Suprapubic skin (tissue), 4 donors: ENCODE measurements around the gene RELA. TPM values are rescaled to one million over a fixed set of nuclear protein-coding genes. Genes with fewer than 3 reads are reported as not detected.
"Not testable (repeated sequence)": the region's sequence is repeated elsewhere in the genome, so short reads cannot be mapped to it uniquely, and the experiment has no call there.

Source experiments
- DNase-seq, 2 donors: peaks; one replicate each; pipeline ENCODE4 v3.0.0-alpha.2; 2019; ENCODE audit warnings: low spot score in 2 of 2
- H3K27ac ChIP-seq: fragments of 200-600 bp; sonication (generic); one replicate; pipeline ENCODE4 v1.5.1; 2019
- H3K27me3 ChIP-seq: fragments of 200-600 bp; sonication (generic); one replicate; pipeline ENCODE4 v1.5.1; 2019
- H3K36me3 ChIP-seq: fragments of 200-600 bp; sonication (generic); one replicate; pipeline ENCODE4 v1.5.1; 2019
- H3K4me1 ChIP-seq: fragments of 200-600 bp; sonication (generic); one replicate; pipeline ENCODE4 v1.5.1; 2019
- H3K4me3 ChIP-seq: fragments of 200-600 bp; sonication (generic); one replicate; pipeline ENCODE4 v1.5.1; 2019; ENCODE audit warnings: mild to moderate bottlenecking
- H3K9me3 ChIP-seq: fragments of 200-600 bp; sonication (generic); one replicate; pipeline ENCODE4 v1.5.1; 2019
- EP300 ChIP-seq: sonication (generic); formaldehyde crosslinking; IDR thresholded peaks from one replicate; pipeline ENCODE4 v1.6.1; 2017; ENCODE audit warnings: antibody characterized with exemption
- POLR2A ChIP-seq, 2 donors: fragments of 450-650 bp; IDR thresholded peaks; one replicate each; pipeline ENCODE4 v1.6.1; 2017; ENCODE audit warnings: antibody characterized with exemption in 2 of 2, mild to moderate bottlenecking in 2 of 2, moderate library complexity in 2 of 2
- POLR2AphosphoS5 ChIP-seq, 3 donors: sonication (generic); formaldehyde crosslinking; IDR thresholded peaks; one replicate each; pipeline ENCODE4 v1.6.1; 2017; ENCODE audit warnings: antibody characterized with exemption in 3 of 3
- WGBS: methylation state at CpG from one replicate; pipeline ENCODE4 v1.1.5; 2018; 5-methylcytosine and 5-hydroxymethylcytosine counted together
- total RNA-seq, 4 donors: library from RNA; depleted of rRNA; stranded (reverse); fragments of >200 nt; gene quantifications; one replicate each; pipeline ENCODE4 v1.1.0, GENCODE V29; 2016
- TF ChIP-seq, protein P1 (sequence below), 2 donors: fragments of 200-600 bp in 1 of 2; fragments of 450-650 bp in 1 of 2; sonication (generic) in 1 of 2; IDR thresholded peaks; one replicate each; pipeline ENCODE4 v1.5.1; 2016 to 2019; ENCODE audit warnings: antibody characterized with exemption in 2 of 2, mild to moderate bottlenecking in 1 of 2, moderate library complexity in 1 of 2

Gene RELA
- total RNA-seq, 4 donors from 2014 or later: 71.7 to 111 (median 93.5) TPM

GRCh38 chr11:65661599-65662246 lies 993 bp downstream of the RELA start:
- no peak for DNase-seq
- Histone ChIP-seq H3K4me1 (peaks cover 42% of the 10 kb centered on the region), H3K36me3 (peaks cover 50% of the 10 kb centered on the region), H3K4me3 (peak overlapping the region; percentile 94), H3K27ac (peak overlapping the region; percentile 94), H3K9me3 (no peaks in the 10 kb centered on the region), H3K27me3 (no peaks in the 10 kb centered on the region)
- TF ChIP-seq, protein P1, sequence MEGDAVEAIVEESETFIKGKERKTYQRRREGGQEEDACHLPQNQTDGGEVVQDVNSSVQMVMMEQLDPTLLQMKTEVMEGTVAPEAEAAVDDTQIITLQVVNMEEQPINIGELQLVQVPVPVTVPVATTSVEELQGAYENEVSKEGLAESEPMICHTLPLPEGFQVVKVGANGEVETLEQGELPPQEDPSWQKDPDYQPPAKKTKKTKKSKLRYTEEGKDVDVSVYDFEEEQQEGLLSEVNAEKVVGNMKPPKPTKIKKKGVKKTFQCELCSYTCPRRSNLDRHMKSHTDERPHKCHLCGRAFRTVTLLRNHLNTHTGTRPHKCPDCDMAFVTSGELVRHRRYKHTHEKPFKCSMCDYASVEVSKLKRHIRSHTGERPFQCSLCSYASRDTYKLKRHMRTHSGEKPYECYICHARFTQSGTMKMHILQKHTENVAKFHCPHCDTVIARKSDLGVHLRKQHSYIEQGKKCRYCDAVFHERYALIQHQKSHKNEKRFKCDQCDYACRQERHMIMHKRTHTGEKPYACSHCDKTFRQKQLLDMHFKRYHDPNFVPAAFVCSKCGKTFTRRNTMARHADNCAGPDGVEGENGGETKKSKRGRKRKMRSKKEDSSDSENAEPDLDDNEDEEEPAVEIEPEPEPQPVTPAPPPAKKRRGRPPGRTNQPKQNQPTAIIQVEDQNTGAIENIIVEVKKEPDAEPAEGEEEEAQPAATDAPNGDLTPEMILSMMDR (IDR thresholded peaks at IDR 0.05): no peak
- TF ChIP-seq POLR2A (IDR thresholded peaks at IDR 0.05): no peak
- TF ChIP-seq POLR2AphosphoS5 (IDR thresholded peaks at IDR 0.05): no peak
- 26% methylated on average over 9 of the region's 25 CpGs for WGBS

DNA sequence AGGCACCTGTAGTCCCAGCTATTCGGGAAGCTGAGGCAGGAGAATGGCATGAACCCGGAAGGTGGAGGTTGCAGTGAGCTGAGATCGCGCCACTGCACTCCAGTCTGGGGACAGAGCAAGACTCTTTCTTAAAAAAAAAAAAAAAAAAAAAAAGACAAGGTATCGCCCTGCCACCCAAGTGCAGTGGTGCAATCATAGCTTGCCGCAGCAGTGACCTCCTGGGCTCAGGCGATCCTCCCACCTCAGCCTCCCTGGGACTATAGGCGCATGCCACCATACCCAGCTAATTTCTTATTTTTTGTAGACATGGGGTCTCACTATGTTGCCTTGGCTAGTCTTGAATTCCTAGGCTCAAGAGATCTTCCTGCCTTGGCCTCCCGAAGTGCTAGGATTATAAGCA lies 1.8 kb downstream of the RELA start:
- WGBS: 94% methylated on average over 9 of the region's 9 CpGs
- H3K9me3 ChIP-seq, H3K27ac ChIP-seq, H3K27me3 ChIP-seq: not testable (repeated sequence)
- peak overlapping the region; percentile 94 for H3K4me3 ChIP-seq
- peak in 1 of 2 donors; percentile 24 for DNase-seq
- H3K4me1 ChIP-seq: peaks cover 42% of the 10 kb centered on the region
- H3K36me3 ChIP-seq: peaks cover 58% of the 10 kb centered on the region

DNA sequence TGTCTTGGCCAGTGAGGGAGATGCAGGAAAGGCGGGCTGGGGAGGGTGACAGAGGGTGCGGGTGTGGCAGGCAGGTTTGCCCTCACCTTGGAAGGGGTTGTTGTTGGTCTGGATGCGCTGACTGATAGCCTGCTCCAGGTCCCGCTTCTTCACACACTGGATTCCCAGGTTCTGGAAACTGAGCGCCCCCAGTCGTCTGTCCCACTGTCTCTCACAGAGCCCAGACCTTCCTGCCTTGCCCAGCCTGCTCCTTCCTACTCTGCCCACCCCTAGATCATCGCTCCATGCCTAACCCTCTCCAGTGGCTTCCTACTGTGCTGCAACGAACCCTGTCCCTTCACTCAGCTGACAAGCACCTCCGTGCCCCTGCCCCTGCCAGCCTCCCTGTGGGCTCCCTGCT lies 2.7 kb downstream of the RELA start:
- H3K27ac ChIP-seq: no peak overlapping the region
- TF ChIP-seq, protein P1 (IDR thresholded peaks at IDR 0.05): no peak
- peaks cover 66% of the 10 kb centered on the region for H3K36me3 ChIP-seq
- H3K27me3 ChIP-seq: no peaks in the 10 kb centered on the region
- H3K4me1 ChIP-seq: peaks cover 42% of the 10 kb centered on the region
- no peak for DNase-seq
- no peaks in the 10 kb centered on the region for H3K9me3 ChIP-seq
- WGBS: 88% methylated on average over 9 of the region's 9 CpGs
- H3K4me3 ChIP-seq: no peak overlapping the region

- no peak for DNase-seq
- peaks cover 37% of the 10 kb centered on the region for H3K4me1 ChIP-seq
These were observed 4.3 kb downstream of the RELA start for GRCh38 chr11:65658174-65659021.

DNA sequence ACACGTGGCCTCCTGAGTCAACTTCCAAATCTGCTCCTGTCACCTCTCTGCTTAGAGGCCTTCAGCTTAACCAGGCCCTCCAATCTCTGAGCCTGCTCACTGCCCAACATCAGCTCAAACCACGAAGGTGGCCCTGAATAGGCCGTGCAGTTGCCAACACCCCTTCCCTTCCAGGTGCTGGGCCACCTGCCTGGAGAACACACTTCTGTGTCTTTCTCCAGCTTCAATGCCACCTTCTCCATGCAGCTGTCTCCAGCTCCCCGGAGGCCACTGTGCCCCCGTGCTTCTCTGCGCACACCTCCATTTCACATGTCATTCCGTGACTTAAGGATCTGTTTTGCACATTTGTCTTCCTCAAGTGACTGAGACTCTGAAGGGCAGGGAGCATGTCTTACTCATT lies 5.3 kb downstream of the RELA start:
- peaks cover 44% of the 10 kb centered on the region for H3K4me1 ChIP-seq
- TF ChIP-seq, protein P1 (IDR thresholded peaks at IDR 0.05): no peak
- no peak for TF ChIP-seq EP300
- no peak for TF ChIP-seq POLR2AphosphoS5 (IDR thresholded peaks at IDR 0.05)
- no peak for TF ChIP-seq POLR2A (IDR thresholded peaks at IDR 0.05)
- peaks cover 80% of the 10 kb centered on the region for H3K36me3 ChIP-seq
- no peak overlapping the region for H3K4me3 ChIP-seq
- no peak for DNase-seq
- H3K9me3 ChIP-seq: no peaks in the 10 kb centered on the region
- H3K27ac ChIP-seq: no peak overlapping the region
- no peaks in the 10 kb centered on the region for H3K27me3 ChIP-seq
- WGBS: 93% methylated on average over 7 of the region's 7 CpGs

More at GRCh38 chr11:65658174-65659021, 4.3 kb downstream of the RELA start:
- no peaks in the 10 kb centered on the region for H3K27me3 ChIP-seq
- TF ChIP-seq EP300: no peak
- no peak for TF ChIP-seq POLR2AphosphoS5 (IDR thresholded peaks at IDR 0.05)
- TF ChIP-seq POLR2A (IDR thresholded peaks at IDR 0.05): no peak
- TF ChIP-seq, protein P1 (IDR thresholded peaks at IDR 0.05): no peak
- peaks cover 80% of the 10 kb centered on the region for H3K36me3 ChIP-seq
- H3K9me3 ChIP-seq: no peaks in the 10 kb centered on the region
- no peak overlapping the region for H3K27ac ChIP-seq
- WGBS: 85% methylated on average over 17 of the region's 21 CpGs
- H3K4me3 ChIP-seq: no peak overlapping the region
